Transverse colon (tissue), 3 donors: Measurements from ENCODE around the gene KIAA0040.

Source experiments
- POLR2A ChIP-seq: fragments of 450-650 bp; IDR thresholded peaks from one replicate; pipeline ENCODE4 v1.6.1; 2016; ENCODE audit warnings: antibody characterized with exemption, mild to moderate bottlenecking, moderate library complexity
- TF ChIP-seq, protein P1 (sequence below), 5 experiments: fragments of 200-600 bp in 3 of 5; fragments of 450-650 bp in 2 of 5; sonication (generic) in 3 of 5; IDR thresholded peaks; 1 replicate in 2 of 5; 2 replicates in 3 of 5; pipeline ENCODE4 v1.5.1; 2016 to 2017; ENCODE audit warnings: antibody characterized with exemption in 5 of 5, inconsistent platforms in 3 of 5, mild to moderate bottlenecking in 2 of 5, moderate library complexity in 1 of 5

DNA sequence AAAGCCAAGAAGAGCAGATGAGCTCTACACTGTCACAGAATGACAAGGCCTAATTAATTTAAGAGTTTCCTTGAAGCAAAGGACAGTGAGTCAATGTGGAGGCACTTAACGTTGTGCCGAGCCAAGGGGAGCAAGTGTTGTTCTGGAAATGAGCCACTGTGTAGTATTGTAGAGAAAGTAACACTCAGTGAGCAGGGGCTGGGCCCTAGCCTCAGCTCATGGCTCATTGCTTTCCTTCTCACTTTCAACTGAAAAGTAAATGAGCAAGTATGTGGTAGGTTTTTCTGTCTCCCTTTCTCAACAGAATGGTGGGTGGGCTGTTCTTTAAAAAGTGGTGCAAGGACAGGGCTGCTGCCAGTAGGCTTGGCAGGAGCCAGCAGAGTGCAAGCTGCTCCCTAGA lies 11.8 kb upstream of the KIAA0040 start:
- no peak for TF ChIP-seq POLR2A
- TF ChIP-seq, protein P1, sequence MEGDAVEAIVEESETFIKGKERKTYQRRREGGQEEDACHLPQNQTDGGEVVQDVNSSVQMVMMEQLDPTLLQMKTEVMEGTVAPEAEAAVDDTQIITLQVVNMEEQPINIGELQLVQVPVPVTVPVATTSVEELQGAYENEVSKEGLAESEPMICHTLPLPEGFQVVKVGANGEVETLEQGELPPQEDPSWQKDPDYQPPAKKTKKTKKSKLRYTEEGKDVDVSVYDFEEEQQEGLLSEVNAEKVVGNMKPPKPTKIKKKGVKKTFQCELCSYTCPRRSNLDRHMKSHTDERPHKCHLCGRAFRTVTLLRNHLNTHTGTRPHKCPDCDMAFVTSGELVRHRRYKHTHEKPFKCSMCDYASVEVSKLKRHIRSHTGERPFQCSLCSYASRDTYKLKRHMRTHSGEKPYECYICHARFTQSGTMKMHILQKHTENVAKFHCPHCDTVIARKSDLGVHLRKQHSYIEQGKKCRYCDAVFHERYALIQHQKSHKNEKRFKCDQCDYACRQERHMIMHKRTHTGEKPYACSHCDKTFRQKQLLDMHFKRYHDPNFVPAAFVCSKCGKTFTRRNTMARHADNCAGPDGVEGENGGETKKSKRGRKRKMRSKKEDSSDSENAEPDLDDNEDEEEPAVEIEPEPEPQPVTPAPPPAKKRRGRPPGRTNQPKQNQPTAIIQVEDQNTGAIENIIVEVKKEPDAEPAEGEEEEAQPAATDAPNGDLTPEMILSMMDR (IDR thresholded peaks at IDR 0.05): no peak
